GM19023 (cell line): ENCODE results near the gene ST6GALNAC6.
"Not testable (repeated sequence)": the region's sequence is repeated elsewhere in the genome, so short reads cannot be mapped to it uniquely, and the experiment has no call there.

ENCODE experiments used
- ATAC-seq: cut with Tn5 transposase; IDR thresholded peaks from one replicate; pipeline ENCODE4 v1.9.1; 2021; ENCODE audit warnings: mild to moderate bottlenecking, moderate library complexity; ENCODE audit not compliant: unreplicated experiment

Gene ST6GALNAC6

GRCh38 chr9:127838375-127839078 lies 60.9 kb downstream of the ST6GALNAC6 start:
- ATAC-seq: no peak

- ATAC-seq: no peak
These were observed 62.1 kb downstream of the ST6GALNAC6 start for GRCh38 chr9:127837346-127837745.

GRCh38 chr9:127836561-127836960 lies 62.8 kb downstream of the ST6GALNAC6 start:
- ATAC-seq: not testable (repeated sequence)

- no peak for ATAC-seq
These were observed 63.3 kb downstream of the ST6GALNAC6 start for GRCh38 chr9:127835991-127836516.
